Medulla oblongata (tissue), 1 donor: ENCODE data around the gene LRRFIP1.
"Not testable (repeated sequence)": the region's sequence is repeated elsewhere in the genome, so short reads cannot be mapped to it uniquely, and the experiment has no call there.

Experiments
- DNase-seq: peaks from one replicate; pipeline ENCODE4 v3.0.0-alpha.2; 2015; ENCODE audit errors: extremely low spot score

The LRRFIP1 gene

DNA sequence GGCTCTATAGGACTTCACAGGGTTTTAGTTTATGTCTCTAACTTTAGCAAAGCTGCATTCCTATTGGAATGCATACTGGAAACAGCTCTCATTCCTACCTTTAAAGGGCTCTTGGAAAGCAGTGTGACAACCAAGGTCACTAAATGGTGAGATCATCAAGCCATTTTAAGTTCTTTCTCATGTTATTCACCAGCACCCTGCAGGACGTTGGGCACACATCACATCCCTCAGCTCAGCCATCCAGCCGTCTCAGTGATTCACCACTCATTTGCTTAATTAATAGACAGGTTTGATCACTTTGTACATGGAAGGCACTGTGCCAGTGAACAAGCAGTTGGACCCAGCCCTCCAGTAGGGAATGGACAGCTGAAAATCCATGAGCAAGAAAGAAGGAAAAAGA is 139.0 kb downstream of the LRRFIP1 start:
- DNase-seq: no peak

DNA sequence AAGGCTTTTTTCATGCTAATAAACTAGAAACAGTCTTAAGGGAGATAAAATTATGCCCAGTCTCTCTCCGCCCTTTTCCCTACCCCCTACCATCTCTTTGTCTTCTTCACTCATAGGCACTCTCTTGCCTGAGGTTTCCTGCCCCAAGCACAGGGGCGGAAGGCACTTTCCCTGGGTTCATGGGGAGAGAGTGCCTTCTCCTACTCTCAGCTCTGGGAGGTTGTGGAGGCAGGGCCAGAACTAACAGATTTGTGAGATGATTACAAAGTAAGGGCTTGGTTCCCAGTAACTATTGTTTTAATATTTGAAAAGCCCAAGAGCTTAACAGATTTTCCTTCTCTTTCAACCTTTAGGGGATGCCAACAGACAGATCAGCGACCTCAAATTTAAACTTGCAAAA is 145.1 kb downstream of the LRRFIP1 start:
- DNase-seq: no peak

DNA sequence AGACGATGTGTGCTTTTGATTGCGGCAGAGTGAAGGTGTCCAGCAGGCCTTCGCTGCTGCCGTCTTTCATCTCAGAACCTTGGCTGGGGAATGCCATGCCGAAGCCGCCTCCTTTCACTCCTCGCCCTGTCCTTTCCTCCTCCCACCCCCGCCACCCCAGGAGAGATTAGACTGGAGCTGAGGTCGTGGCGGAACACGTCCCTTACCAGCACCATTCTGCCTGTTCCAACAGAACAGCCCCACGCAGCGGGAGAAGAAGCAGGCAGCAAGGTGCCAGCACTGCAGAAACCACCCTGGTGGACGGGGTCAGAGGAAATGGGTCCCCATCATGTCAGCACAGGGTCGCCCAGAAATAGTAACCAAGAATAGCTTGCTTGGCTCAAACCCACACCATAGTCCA is 146.4 kb downstream of the LRRFIP1 start:
- no peak for DNase-seq

DNA sequence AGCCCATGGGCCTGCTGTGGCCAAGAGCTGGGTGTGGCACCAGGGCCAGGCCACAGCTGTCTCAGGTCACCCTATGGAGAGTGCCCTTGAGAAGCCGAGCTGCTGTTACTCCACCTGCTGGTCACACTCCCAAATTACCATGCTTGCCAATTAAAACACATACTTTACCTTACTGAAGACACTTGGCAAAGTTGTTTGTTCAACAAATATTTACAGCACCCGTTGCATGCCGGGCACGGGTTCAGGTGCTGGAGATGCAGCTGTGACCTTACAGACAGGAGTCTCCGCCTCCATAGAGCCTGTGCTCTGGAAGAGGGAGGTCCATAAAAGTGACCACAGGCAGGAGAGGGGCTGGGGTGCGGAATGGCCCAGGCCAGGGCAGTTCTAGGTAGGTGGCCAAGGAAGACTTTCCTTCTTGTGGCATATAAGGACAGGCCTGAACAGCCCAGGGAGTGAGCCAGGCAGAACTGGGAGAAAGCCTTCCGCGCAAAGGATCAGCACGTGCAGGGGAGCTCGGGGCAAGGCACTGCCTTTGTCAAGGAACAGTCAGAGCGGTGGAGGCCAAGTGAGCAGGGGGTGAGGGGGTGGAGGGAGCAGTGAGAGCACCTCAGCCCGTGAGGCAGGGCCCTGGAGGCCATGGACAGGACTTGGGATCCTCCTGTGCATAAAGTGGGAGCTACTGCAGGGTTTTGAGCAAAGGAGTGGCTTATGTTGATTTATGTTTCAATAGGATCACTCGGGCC is 147.6 kb downstream of the LRRFIP1 start:
- peak; percentile 24 for DNase-seq

DNA sequence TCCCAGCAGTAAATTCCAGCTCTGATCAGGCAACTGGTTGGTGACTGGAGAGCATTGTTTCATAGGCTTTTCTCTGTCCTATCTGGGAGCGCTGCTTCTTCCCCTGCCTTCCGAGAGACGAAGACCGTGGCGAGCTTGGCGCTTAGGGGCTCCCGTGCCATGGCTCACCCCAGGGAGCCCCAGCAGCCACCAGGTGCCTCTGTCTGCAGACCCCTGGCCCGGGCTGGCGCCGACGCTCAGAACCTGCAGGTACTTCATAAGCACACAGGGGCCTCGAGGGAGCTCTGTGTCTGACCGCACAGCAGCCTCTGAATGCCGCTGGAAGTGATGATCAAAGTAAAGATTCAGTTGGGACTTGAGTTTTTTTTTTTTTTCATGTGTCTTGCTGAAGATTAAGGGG is 152.1 kb downstream of the LRRFIP1 start:
- DNase-seq: no peak

DNA sequence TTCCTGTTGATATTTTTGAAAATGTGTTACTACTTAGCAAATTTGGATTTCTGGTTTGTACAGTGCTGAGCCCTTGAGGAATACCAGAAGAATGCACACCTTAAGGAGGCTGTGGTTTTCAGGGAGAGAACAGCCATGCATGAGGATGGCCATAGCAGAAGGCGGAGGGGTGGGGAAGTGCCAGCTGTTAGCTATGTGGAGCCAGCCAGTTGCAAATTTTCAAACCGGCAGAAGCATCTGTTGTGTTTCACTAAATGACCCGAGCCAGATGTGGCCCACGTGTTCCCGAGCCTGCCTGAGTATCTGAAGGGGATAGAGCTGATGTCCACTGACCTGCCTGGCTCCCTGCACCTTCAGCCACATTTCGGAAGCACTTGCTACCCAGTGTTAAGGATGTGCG is 154.8 kb downstream of the LRRFIP1 start:
- DNase-seq: no peak

DNA sequence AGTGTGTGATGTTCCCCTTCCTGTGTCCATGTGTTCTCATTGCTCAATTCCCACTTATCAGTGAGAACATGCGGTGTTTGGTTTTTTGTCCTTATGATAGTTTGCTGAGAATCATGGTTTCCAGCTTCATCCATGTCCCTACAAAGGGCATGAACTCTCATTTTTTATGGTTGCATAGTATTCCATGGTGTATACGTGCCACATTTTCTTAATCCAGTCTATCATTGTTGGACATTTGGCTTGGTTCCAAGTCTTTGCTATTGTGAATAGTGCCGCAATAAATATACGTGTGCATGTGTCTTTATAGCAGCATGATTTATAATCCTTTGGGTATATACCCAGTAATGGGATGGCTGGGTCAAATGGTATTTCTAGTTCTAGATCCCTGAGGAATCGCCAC is 156.3 kb downstream of the LRRFIP1 start:
- DNase-seq: not testable (repeated sequence)

DNA sequence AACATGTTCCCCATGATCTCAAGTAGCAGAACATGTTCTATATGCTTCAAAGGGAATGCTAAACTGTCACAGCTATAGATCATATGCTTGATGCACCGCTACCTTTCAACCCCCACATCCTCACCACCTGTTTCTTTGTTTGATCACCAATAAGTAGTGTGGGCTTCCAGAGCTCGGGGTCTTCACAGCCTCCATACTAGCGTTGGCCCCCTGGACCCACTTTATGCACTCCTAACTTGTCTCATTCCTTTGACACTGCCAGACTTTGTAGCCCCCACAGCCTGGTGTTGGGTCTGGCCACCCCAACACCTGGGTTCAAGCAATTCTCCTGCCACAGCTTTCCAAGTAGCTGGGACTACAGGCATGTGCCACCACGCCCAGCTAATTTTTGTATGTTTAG is 159.5 kb downstream of the LRRFIP1 start:
- no peak for DNase-seq

DNA sequence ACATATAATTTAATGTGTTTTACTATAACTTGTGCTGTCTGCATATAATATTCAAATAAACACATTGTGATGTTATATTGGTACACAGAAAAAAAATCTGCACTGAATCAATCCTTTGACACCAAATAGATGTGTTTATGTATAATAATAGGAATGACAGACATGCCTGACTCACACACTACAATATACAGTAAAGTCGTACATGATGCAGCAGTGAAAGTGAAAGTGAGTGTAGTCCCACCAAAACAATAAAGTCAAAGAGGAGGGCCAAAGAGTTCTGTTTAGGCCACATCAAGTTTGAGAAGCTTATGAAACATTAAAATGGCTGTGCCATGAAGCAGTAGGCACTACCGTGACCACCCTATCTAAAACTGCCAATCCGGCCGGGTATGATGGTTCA is 163.0 kb downstream of the LRRFIP1 start:
- no peak for DNase-seq

DNA sequence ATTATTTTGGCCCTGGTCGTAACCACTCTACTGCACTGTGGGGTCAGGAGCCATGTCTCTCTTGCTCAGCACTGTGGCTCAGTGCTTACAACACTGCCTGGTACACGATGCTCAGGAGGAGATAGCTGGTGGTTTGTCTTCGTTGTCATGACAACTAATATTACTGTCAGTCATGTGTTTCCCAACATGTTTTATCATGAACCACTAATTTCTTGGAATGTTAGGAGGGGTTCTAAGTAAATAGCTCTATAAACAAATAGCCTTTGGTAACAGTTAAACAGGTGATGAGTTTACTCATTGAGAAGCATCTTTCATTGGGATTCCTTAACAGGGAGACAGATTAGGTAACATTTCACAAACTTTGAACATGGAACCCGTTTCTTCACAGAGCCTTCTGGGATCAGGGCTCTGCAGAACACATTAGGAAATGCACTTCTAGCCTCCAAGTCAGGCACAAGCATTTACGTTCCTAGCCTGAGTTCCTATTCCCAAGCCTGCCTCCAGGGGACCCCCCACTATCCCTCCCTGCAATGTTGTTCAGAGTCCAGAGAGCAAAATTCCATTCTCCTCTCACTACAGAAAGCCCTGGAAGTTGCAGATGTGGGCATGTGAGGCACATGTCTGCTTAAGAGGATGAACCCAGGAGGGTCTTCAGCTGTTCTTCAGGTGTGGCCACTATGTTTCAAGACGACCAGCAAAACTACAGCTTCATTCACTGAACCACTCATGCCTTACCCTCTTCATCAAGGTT is 164.8 kb downstream of the LRRFIP1 start:
- DNase-seq: no peak

DNA sequence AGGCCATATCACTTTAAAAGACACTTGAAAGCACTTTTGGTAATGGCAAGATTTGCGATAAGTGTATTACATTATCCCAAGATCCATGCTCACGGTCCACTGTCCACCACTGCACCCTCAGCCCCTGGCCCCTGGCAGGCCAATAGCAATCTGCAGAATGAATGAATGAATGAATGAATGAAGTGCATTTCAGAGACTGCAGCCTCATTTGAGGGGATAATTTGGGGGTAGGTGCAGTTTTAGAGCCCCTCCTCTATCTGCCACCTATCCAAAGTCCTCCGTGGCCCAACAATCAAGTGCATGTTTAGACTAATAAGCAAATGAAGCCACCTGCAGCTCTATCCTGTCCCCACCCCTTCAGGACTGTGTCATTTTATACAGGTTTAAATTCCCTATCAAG is 169.9 kb downstream of the LRRFIP1 start:
- DNase-seq: no peak

DNA sequence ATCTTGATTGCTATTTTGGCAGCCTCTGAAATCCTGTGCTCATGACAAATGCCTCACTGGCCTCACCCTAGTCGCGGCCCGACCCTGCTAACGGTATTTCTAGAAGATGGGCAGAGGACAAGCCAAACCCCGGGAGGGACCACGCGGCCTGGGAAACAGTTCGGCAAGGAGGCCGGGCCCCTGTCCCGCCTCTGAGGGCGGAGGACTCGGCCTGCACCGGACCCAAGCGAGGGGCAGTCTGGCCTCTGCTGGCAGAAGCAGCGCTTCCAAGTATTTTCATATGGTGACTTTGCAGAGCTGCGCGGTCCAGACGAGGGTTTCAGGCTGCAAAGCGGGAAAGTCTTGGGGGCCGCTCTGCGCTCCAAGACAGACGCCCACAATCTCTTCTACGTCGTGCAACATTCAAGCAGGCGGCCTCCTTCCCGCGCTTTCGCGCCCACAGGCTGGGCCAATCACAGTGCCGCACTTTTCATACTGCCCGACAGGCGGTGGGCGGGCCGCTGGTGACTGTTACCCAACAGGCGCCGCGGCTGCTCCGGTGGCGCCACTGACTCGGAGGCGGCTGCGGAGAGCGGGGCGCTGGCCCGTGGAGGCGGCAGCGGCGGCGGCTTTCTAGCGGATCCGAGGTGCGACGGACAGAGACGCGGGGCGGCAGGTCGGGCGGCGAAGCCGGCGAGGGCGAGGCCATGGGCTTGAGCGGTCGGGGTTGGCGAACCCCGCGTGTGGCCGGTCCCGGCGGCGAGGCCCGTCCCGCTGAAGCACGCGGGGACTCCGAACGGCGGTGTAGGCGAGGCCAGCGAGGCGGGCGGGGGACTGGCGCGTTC is 171.1 kb downstream of the LRRFIP1 start, which contains the start of gene RBM44:
TSS of gene RBM44 (plus strand) at position 544 of the 824 bp plus-strand sequence. CDS start 14,831 bp downstream, outside the sequence.
- no peak for DNase-seq

DNA sequence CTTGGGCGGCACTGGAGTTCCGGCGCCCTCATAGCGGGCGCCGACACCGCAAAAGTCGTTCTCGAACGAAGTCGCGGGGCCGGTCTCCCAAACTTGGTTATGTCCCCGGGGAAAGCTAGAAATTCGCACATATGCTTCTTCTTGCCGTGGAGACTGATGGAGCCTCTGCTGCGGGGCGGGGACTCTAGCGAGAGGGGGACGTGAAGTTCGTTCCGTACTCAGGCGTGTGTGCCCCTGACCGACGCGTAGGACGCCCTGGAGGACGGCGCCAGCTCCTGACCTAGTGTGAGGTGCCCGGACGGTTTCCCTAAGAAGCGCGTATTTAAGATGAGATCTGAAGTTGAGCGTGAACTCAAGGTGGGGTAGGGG is 171.7 kb downstream of the LRRFIP1 start:
- DNase-seq: no peak

DNA sequence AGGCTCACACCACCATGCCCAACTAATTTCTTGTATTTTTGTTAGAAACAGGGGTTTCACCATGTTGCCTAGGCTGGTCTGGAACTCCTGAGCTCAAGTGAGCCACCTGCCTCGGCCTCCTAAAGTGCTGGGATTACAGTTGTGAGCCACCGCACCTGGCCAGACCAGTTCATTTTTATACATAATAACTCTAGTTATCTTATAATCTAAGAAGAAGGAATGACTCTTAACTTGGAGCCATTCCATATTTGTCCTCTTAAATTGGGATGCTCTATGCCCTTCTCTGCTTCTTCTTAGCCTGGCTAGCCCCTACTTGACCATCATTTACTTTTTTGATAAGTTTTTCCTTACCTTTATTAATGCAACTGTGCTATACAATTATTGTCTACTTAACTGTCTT is 174.1 kb downstream of the LRRFIP1 start:
- DNase-seq: no peak

DNA sequence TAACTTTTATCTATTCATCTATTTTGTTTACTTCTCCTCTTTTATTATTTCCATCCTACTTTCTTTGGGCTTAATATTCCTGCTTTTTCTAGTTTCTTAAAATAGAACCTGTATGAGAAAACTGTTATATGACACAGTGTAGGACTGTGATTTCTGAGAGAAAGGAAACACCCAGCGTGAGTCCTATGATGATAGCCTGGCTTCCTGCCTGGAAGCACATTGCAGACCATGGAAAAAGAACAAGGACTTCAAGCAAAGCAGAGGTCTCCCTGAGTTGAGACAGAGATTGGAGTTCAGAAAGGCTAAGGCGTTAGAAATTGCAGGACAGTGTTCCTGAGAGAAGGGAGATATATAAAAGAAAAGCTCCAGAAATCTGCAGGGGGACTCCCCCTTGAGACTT is 178.9 kb downstream of the LRRFIP1 start:
- DNase-seq: no peak

DNA sequence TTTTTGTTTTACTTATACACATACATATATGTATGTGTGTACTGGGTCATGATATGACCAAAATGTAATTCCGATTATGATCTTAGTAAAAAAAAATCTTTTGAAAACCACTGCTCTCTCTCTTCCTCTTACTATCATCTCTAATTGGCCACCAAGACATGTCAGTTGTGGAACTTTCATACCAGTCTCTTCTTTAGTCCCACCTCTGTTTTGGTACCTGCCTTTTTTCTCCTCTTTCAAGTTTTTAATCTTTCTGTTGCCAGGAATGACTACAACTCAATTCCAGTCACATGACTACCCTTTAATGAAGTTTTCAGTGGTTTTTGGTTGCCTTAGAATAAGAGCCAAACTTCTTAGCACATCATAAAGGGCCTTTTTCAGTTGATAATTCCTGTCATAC is 188.2 kb downstream of the LRRFIP1 start:
- no peak for DNase-seq

DNA sequence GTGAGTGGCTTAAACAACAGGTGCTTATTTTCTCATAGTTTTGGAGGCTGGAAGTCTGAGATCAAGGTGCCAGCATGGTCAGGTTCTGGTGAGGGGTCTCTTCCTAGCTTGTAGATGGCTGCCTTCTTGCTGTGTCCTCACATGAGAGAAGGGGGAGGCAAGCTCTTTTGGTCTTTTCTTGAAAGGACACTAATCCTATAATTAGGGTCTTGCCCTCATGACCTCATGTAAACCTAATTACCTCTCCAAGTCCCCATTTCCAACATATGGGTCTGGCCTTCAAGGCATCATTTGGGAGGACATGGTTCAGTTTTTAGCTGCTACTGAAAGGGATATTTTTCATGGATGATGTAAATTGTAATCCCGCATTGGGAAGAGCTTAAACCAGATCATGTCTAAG is 189.1 kb downstream of the LRRFIP1 start:
- DNase-seq: no peak

DNA sequence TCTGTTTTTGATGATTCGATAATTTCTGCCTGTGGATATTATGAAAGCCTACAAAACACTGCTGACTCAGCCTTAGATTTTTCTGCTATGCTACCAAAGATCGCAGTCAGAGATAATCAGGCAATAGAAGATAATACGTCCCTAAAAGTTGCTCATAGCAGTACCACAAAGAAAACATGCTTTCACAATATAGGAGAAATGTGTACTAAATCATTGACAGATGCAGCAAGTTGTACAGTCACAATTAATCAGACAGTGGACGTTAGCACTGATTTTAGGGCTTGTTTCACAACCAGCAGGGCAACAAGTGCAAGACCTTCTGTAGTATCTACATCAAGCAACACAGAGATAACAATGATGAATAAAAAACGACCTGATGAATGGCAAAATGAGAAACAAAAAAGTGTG is 190.7 kb downstream of the LRRFIP1 start:
- no peak for DNase-seq

DNA sequence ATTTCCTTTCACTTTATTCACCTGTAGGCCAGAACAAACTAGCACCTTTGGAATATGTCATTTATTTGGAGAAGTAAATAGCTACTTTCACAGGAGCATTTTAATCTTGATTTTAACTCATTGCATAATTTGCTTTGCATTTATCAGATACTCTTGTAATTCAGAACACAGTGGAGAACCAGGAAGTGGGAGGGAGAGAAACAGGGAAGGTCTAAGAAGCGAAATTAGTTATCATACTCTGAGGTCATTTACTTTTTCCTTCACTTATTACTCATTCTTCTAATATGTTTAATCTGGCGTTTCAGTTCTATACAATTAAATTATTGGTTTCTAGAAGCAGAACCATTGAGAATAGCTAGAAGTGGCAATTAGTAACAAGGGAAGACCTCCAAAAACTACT is 191.8 kb downstream of the LRRFIP1 start:
- DNase-seq: no peak

DNA sequence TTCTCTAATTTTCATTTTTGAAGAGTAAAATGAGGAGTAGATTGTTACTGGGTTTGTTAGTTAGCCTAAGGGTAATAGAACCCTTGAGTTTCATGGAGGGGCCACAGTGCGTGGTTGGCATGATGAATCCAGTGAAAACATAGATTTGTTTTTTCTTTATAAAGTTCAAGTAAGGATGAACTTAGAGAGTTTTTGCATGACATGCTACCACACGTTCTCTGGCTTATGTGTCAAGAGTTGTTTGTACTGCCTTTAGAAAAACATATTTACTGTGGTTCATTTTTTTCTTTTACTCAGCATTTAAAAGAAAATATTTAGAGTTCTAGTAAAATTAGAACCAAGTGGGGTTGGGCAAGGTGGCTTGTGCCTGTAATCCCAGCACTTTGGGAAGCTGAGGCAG is 193.0 kb downstream of the LRRFIP1 start:
- no peak for DNase-seq

DNA sequence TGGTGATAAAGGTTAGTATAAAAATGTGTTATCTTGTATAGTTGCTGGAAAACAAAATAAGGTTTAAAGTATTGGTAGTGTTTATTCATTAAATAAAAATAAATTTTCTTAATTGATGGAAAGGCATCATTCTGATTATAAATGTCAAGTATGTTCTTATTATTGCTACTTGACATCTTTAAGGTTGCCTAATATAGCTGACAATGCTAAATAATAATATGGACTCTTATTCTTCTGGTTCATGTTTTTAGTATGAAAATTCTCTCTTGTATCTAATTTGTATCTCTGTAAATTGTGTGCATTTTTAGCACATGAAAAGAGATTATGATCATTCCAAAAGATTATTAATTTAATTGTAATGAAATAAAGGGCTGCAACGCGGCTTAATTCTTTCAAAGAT is 196.2 kb downstream of the LRRFIP1 start:
- DNase-seq: no peak

DNA sequence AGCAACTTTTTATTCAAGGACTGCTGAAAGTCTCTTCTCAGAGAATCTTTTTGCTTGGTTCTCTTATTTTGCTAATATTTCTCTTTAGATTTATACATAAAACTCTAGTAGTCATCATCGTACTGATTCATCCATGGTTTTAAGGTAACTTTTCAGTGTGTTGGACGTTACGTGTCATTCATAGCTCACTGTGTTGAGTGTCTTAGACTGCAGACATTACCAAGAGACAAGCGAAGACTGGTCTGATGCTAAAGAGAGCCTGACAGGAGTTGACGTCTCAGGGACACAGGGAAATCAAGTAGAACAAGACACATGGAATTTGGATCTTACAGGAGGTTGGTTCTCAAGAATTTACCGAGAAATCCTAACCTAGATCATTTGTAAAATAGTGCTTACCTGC is 196.7 kb downstream of the LRRFIP1 start:
- no peak for DNase-seq
